GM12878 (cell line): Measurements from ENCODE around the gene PCBP1. TPM values are rescaled to one million over a fixed set of nuclear protein-coding genes. Genes with fewer than 3 reads are reported as not detected.
A peak's percentile ranks its signal among the peaks of the same experiment; 100 is the strongest.

Experiments used
- CHD2 ChIP-seq: IDR thresholded peaks from 2 replicates; pipeline ENCODE4 v1.6.1; 2011; ENCODE audit warnings: low read depth, low read length, improper control_type of control experiment, borderline replicate concordance
- CUX1 ChIP-seq: IDR thresholded peaks from 2 replicates; pipeline ENCODE4 v1.6.1; 2012; ENCODE audit warnings: improper control_type of control experiment, low read depth, low read length; ENCODE audit not compliant: insufficient replicate concordance
- MEF2B ChIP-seq: fragments of 450-650 bp; IDR thresholded peaks from 2 replicates; pipeline ENCODE4 v1.6.1; 2018; ENCODE audit warnings: mild to moderate bottlenecking, moderate library complexity; ENCODE audit not compliant: partially characterized antibody, poor library complexity, severe bottlenecking
- polyA plus RNA-seq, 11 experiments: library from polyadenylated mRNA; depleted of rRNA in 4 of 11; unstranded in 6 of 11; stranded (reverse) in 5 of 11; fragments of >200 nt; fragmentation: Nextera tagmentation in 4 of 11; fragmentation: Illumina TruSeq in 1 of 11; extraction: Ambion mirVana in 4 of 11; extraction: Trizol in 1 of 11; gene quantifications; 1 replicate in 1 of 11; 2 replicates in 10 of 11; pipeline versions ENCODE4 v1.2.1 to v1.2.3, GENCODE V29; 2011 to 2016; ENCODE audit warnings: inconsistent platforms in 2 of 11, missing spikeins in 2 of 11, low read depth in 1 of 11
- total RNA-seq, 4 experiments: library from RNA; depleted of rRNA in 3 of 4; stranded (reverse); fragments of >200 nt in 3 of 4; fragmentation: Illumina TruSeq in 1 of 4; extraction: Trizol in 1 of 4; gene quantifications; 2 replicates each; pipeline versions ENCODE4 v1.2.1 to v1.2.3, GENCODE V29; 2013 to 2021

Gene PCBP1
- total and polyA plus RNA-seq, 10 of the 15 experiments (the other 5 are each of a cell fraction or from before 2014, with no cell fraction given), result 24.4 to 494 (median 130) TPM

- no peak for TF ChIP-seq MEF2B
- TF ChIP-seq CHD2, result peak; percentile 58; the same call in 1 of the 2 replicates
- TF ChIP-seq CUX1, result no peak
- TF ChIP-seq, all 136 proteins: peak for 8
Measured at GRCh38 chr2:70118798-70119454, 31.6 kb downstream of the PCBP1 start (continued).
